Breast epithelium (tissue), 3 donors: ENCODE data around the gene SH3BGRL.
"Not testable (repeated sequence)": the region's sequence is repeated elsewhere in the genome, so short reads cannot be mapped to it uniquely, and the experiment has no call there.

Experiments
- CTCF ChIP-seq, 3 donors: fragments of 450-650 bp; IDR thresholded peaks; one replicate each; pipeline ENCODE4 v1.5.1; 2016 to 2017; ENCODE audit warnings: antibody characterized with exemption in 3 of 3, mild to moderate bottlenecking in 3 of 3, moderate library complexity in 3 of 3
- POLR2AphosphoS5 ChIP-seq, 3 donors: sonication (generic); formaldehyde crosslinking; IDR thresholded peaks; one replicate each; pipeline ENCODE4 v1.6.1; 2017; ENCODE audit warnings: antibody characterized with exemption in 3 of 3

GRCh38 chrX:81331653-81332052 is 129.8 kb downstream of the SH3BGRL start:
- not testable (repeated sequence) for TF ChIP-seq CTCF, POLR2AphosphoS5 (IDR thresholded peaks at IDR 0.05)
